Tibial nerve (tissue), 4 donors: ENCODE data around the gene TAMALIN.

Source experiments
- EP300 ChIP-seq, 2 donors: sonication (generic); formaldehyde crosslinking; IDR thresholded peaks; one replicate each; pipeline ENCODE4 v1.6.1; 2017; ENCODE audit warnings: antibody characterized with exemption in 2 of 2, mild to moderate bottlenecking in 1 of 2
- POLR2A ChIP-seq, 2 donors: fragments of 450-650 bp; IDR thresholded peaks; one replicate each; pipeline ENCODE4 v1.6.1; 2017; ENCODE audit warnings: antibody characterized with exemption in 2 of 2, mild to moderate bottlenecking in 2 of 2, moderate library complexity in 2 of 2
- TF ChIP-seq, protein P1 (sequence below), 5 experiments: fragments of 200-600 bp in 3 of 5; fragments of 450-650 bp in 2 of 5; sonication (generic) in 3 of 5; IDR thresholded peaks; one replicate each; pipeline ENCODE4 v1.5.1; 2016 to 2019; ENCODE audit warnings: antibody characterized with exemption in 5 of 5, mild to moderate bottlenecking in 3 of 5, moderate library complexity in 2 of 5

DNA sequence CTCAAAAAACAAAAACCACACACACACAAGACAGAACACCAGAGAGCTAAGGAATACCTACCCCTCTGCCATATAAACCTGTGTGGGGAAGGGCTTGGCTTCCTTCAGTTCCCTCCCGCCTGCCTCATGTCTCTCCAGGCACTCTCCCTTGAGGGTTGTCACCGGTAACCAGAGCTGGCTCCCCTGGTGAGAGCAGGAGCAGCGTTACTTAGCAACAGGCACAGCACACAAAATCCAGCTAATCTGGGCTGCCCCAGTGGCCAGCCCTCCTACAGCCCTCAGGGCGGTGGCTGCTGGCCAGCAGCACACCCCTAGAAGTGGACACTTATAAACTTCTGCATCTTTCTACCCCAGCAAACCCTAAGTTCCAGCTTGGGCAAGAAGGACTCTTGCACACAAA lies 22.9 kb downstream of the TAMALIN start:
- TF ChIP-seq, protein P1, sequence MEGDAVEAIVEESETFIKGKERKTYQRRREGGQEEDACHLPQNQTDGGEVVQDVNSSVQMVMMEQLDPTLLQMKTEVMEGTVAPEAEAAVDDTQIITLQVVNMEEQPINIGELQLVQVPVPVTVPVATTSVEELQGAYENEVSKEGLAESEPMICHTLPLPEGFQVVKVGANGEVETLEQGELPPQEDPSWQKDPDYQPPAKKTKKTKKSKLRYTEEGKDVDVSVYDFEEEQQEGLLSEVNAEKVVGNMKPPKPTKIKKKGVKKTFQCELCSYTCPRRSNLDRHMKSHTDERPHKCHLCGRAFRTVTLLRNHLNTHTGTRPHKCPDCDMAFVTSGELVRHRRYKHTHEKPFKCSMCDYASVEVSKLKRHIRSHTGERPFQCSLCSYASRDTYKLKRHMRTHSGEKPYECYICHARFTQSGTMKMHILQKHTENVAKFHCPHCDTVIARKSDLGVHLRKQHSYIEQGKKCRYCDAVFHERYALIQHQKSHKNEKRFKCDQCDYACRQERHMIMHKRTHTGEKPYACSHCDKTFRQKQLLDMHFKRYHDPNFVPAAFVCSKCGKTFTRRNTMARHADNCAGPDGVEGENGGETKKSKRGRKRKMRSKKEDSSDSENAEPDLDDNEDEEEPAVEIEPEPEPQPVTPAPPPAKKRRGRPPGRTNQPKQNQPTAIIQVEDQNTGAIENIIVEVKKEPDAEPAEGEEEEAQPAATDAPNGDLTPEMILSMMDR (IDR thresholded peaks at IDR 0.05) = no peak
- TF ChIP-seq POLR2A (IDR thresholded peaks at IDR 0.05) = no peak
- no peak for TF ChIP-seq EP300 (IDR thresholded peaks at IDR 0.05)
